Measurements from ENCODE around the gene EHD4.

The EHD4 gene

DNA sequence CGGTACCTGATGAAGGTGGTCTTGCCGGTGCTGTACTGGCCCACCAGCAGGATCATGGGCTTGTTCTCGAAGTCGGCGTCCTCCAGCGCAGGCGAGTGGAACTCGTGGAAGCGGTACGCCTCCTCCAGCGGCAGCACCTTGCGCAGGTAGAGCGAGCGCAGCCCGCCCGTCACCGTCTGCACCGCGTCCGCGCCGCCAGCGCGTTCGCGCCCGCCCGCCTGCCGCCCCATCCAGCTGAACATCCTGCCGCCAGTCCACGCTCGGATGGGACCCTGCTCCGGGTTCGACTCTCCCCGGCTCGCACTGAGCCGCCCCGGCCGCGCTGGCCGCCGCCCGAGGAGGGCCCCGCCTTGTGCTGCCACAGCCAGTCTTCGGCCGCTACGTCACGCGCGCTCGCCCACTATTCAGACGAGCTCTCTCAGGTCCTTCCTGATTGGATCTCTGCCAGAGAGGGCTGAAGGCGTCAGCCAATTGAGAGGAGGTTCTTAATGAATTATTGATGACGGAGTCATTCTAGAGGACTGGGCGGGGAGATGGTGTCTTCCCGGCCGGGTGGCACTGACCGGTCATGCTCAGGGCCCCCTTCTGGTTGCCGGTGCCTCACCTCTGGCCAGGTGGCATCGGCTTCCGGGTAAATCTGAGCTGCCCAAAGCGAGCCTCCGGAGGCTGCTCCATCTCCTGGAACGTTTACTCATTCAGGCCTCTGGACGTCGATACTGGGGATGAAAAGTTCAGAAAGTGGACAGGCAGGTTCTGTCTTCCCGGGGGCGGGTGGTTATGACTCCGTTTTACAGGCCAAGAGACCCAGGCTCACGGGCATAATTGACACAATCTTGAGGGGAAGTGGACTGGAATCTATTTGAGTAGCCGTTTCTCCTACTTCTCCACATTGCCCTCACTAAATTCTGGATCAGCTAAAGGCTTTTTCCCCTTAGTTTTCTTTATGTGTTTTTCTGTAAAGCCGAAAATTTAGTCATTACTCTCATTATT, at the start of gene EHD4:
Gene EHD4 (minus strand): TSS at position 305 of the 990 bp plus-strand sequence. CDS start 63 bp downstream, at position 242.
- peak; percentile 96 for DNase-seq

DNA sequence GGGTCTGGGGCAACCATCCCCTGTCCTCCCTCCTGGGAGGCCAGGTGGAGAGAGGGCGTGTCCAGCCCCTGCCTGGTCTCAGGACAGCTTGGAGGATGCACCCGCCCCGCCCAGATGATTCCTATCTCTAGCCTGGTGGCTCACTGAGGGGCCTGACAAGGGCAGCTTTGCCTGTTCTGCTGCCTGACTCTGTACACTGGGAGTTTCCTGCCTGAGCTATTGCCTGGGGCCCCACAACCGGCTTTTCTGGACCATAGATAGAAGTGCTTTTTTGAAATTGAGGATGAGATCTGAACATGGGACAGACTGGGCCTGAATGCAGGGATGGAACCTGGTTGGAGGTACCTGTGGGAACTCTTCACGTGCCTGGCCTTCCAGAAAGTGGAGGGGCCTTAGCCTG, 49.2 kb upstream of the EHD4 start:
- no peak for DNase-seq

DNA sequence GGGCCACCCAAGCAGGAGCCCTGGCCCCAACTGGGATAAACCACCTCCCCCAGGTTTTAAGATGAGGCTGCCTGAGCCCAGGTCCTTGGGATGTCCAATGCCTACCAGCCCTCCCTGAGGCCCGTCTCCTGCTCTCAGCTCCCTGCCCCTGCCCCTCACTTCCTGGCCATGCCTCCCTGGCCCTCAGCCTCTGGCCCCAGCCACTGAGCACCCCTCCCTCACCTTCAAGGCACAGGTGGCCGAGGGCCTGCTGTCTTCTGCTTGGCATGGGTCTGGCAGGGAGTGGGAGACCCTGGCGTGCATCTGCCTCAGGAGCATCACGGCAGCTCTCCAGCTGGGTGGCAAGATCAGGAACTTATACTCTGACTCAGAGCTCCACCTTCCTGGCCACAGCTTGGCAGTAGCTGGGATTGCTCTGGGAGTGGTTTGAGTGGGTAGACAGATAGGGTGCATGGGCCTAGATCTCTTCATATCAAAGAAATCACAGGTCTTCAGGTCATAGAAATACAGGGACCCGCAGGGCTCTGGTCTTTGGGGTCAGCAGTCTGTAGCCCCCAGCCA, 48.4 kb upstream of the EHD4 start, which contains the start of gene PLA2G4E:
Gene PLA2G4E (minus strand): TSS at position 330 of the 561 bp plus-strand sequence. CDS start 12 bp downstream, at position 318.
- no peak for DNase-seq

DNA sequence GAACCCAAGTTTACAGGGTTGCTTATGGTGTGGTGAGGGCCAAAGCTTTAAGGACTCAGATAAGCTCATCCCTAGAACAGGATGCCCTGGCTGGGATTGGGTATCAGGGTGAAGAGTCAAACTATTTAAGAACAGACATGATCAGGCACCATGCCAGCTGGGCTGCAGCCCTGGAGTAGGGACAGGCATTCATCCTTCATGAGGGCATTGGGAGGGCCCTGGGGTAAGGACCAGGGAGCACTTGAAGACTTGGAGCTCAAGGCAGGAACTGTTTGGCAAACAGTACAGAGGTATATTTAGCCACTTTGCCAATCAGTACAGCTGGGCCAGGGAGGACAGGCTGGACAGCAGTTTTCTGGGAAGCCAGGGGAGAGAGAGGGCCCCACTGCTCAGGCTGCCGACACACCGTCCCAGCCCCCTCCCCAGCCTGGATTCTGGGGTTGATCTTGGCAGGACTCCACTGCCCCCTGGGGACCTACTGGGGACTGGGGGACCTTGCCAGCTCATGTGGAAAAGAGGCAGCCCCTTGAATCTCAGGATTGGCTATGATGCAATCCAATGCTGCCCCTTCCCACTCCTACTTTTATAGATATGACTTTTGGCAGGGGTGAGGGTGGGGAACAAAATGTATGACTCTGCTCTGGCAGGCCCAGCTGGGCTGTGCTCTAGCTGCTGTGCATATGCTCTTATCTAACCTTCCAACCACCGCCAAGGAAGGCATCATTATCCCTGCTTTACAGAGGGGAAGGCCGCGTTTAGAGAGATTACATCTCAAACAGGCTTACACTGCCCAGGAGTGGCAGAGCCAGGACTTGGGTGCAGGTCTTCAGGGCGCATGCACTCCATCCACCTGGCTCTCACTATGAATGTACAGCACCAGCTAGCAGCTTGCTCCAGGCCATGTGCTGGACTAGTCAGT, 46.2 kb upstream of the EHD4 start:
- no peak for DNase-seq

DNA sequence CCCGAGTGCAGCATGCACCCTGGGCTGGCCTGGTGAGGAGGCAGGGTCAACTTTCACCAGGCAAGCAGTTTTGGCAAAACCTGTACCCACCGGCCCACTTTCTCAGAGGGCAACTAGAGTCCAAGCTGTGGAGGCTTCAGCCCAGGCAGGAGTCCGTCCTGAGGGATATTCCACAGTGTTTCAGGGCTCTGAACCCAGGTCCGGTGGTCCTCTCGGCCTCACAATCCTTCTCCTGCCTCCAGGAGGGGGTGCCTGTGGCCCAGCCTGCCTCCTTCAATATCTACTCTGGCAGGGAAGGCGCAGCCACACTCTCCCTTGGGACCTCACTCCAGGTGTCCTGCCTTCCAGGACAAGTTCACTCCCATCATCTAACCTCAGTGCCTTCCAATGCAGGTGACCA, 44.6 kb upstream of the EHD4 start:
- no peak for DNase-seq

DNA sequence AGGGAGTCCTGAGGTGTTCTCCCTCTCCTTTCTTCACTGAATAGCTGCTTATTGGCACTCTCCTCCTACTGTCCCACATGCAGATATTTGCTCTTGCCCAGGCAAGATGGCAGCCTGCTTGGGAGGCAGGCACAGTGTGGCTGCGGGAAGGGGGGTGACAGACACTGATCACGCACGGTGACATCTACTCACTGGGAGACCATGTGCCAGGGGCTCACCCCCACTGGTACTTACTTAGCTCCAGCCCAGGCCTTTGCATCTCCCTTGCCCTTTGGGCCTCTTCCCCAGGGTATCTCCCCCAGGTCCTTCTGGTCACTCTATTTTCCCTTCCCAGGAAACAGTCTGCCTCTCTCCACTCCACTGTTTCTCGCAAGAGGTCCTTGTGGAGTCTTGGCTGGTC, 42.0 kb upstream of the EHD4 start:
- DNase-seq, result no peak

DNA sequence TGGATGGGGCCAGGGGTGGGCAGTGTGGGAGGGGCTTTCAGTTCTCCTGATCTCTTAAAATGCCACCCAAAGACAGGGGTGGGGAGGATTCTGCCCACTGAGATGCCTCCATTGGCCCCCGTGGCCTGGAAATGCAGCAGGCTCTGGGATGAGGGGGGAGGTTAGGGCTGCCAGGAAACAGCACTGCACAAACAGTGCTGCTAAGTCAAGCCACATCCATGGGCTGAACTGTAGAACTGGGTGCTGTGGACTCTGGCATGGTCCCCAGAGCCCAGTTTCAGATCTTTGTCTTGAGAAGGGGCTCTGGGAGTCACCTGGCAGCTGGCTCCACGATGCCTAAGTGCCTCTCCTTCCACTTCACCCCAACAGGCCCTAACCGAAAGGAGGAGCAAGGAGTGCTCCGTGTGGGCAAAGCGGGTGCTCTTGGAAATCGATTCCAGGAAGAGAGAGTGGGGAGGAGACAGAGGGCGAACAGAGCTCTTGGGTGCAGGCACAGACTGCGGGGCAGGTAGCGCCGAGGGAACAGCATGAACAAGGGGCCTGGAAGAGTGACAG, 40.6 kb upstream of the EHD4 start:
- DNase-seq, result no peak

DNA sequence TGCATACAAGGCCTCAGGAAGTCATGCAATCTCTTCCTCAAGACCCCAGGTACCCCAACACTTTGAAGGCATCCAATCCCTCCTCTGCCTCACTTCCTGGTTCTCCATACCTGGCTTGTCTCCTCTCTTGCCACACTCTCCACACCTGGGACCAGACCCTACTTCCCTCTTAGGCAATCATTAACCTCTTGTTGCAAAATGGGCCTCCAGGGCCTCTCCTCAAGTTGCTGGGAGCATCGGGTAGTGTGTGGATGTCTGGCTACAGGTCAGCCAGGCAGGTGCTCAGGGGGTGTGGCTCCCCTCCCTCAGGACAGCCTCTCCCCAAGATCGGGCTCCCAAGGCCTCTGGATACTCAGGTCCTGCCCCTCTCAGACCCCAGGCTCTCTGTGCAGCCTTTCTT, 39.9 kb upstream of the EHD4 start:
- DNase-seq, result no peak

DNA sequence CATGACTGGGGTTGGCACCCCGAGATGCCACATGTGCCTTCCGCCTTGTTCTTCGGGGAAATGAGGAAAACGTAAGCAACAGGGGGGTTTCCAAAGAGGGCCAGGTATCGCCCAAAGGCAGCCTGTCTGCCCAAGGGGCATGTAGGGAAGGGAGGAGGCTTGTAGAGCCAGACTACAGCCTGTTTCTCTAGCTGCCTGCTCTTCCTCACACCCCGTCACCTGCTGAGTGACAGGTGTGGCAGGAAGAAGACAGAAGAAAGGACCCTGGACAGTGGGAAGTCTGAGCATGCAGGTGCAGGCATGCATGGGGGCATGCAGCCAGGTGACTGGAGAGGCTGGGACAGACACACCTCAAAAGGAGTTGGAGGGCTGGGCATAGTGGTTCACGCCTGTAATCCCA, 38.7 kb upstream of the EHD4 start:
- DNase-seq, result no peak

DNA sequence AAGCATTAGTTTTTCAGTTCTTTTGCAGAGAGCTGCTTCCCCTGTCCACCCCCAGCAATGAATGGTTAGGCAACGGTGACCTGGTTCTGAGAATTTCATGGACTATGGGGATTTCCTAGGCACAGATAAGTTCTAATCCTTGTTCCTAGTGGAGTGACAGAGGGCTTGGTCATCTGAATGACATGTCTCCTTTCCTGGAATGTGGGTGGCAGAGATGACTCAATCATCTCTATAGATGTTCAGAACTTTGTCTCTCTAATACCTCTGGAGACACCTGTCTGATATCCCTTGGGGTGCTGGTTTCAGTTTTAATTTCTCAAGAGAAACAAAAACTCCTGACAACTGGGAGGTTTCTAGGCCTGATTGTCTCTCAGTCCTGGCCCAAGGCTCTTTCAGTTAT, 38.1 kb upstream of the EHD4 start:
- DNase-seq, result no peak

DNA sequence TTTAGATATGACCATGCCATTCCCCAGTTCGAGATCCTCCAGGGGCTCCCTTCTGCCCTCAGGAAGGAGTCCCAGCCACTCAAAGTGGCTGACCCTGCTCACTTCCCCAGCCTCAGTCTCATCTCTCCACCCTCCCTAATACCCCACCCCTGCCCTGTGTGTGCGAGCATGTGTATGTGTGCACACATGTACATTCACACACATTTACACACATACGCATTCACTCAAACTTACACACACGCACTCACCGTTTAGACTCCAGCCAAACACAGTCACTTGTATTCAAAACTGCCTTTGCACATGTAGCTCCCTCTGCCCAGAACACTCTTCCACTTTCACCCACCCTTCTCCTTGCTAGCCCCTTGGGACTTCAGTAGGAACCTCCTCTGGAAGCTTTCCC, 37.1 kb upstream of the EHD4 start:
- DNase-seq, result no peak

DNA sequence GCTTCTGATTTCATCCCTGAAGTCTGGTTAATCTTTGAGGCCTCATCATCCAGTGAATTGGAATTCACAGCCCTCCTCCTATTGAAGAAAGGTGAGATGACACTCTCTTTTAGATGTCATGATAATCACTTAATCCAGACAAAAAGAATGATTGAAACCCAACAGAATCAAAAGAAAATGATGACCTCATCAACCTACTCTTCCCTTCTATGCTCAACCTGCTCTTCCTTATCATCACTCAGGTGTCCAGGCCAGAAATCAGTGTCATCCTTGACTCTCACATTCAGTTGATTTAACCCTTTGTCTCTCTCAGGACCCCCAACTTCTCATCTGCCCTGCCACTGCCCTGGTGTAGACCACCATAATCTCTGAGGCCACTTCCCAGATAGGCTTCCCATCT, 36.7 kb upstream of the EHD4 start:
- DNase-seq, result no peak

DNA sequence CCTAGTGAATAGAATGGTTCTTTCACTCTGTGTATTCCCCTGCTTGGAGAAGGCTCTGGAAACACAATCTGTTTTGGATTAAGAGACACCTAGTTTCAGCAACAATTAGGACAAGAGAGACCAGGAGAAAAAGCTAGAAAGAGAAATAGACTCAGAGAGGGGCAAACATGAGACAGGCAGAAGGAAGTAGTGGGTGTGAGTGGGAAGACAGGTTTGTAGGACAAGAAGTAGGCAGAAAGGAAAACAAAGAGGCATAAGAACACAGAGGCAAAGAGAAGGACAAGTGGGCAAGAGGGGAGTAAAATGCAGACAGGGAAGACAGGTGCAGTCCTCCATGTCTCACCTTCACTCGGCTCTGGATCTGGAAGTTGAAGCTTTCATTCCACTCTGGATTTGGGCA, 35.0 kb upstream of the EHD4 start:
- no peak for DNase-seq

DNA sequence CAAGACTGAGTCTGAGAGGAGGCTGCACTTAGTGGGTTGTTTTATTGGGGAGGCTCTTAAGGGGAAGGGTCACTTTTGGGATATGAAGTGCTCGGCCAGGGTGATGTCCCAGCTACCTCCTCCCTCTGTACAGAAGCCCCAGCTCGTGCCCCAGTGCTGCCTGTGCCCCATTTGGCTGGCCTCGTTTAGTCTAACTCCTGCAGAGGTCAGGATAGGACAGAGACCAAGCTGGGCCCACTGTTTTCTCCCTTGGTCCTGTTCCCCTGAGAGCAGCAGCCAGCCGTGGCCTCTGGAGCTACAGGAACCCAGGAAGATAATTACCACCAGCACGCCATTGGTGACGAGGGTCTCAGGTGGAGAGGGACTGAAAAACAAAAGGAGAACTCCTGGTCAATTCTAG, 30.0 kb upstream of the EHD4 start:
- DNase-seq, result no peak

DNA sequence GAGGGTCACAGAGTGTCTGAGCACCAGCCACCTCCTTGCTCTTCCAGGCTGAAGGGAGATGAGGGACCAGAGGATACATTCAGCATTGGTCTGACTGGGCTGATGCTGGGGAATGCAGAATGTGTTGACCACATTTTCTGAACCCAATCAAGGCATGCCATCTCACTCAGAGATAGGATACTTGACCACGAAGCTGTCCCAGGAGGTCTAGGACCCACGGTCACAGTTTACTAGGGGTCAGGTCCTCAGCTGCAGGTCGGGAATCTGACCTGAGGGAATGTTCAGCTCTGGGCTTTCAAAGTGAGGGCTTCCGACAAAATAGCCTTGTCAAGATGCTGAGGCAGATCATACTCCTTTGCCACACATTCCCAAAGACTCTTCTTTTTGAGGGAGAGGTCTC, 28.9 kb upstream of the EHD4 start:
- no peak for DNase-seq

DNA sequence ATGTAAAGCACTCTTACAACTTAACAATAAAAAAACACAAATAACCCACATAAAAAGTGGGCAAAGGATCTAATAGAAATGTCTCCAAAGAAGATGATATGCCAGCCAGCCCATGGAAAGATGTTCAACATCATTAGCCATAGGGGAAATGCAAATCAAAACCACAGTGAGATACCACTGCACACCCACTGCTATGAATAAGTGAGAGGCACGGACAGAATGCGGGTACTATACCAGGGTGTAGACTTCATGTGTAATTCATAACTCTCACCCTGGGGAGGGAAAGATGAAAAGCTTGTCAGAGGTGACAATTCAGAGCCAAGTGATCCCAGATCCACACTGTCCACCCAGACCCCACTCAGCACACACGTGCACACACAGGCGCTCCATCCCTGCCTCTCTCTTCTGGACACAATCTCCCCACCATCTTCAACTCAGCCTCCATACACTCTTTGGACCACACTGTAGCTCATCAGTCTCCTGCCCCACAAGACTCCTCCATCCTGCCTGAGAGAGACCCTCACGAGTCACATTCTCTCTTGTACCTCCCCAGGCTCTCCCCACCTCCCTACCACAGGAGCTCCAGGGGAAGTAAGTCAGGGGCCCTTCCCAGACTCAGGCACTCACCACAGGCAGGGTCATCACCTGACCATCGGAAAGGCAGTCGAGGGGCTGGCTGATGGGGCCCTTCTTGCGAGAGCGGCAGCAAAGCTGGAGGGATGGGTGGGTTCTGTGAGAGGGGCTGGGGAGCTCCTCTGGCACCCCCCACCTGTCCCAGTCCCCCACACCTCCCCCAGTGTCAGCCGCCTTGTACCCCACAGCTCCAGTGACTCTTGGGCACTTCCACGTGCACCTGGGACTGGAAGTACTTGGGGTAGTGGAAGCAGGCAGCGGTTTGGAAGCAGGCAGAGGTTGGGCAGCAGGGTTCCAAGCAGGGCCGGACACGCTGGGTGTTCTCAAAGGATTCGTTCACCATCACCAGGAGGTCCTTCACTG, 27.2 kb upstream of the EHD4 start:
- DNase-seq, result no peak

DNA sequence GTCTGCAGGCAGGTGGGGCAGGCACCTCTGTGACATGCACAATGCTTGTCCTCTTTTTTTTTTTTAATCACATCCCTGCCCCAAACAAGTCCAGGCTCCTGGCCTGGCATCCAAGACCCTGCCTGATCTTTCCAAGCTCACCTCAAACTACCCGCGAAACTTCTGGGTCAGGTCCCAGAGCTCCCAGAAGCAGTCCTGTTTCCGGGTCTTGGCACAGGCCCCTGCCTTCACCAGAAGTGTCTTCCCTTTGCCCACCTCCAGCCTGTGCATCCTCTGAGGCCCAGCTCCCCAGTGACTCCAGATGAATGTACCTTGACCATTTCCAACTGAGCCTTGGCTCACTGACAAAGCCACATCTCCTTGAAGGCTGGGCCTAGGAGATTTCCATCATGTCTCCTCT, 25.5 kb upstream of the EHD4 start:
- DNase-seq, result no peak

DNA sequence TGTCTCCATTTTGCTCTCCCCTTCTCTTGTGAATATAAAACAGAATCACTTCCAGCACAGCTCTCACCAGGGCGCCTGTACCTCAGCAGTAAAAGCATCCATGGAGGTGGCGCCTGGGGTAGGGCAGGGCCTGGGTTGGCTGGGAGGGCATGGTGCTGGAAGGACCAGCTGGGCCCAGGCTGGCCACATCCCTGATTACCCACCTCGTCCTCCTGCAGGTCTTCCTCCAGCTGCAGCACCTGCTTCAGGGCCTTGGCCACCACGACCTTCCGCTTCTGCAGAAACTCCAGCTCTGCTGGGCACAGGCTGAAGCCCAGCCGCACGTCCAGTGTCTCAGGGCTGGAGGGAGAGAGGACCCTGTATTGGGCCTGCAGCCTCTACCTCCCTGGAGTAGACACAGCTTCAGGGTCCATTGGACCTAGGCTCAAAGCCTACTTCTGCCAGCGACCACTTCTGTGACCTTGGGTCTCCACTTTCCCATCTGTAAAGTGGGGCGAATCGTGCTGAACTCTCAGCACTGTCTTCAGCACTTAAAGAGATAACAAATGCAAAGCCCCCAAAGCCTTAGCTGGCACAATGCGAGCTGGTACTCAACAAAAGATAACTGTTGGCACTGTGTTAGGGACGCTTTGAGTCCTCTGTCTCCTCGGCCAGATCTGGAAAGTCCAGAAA, 24.7 kb upstream of the EHD4 start:
- no peak for DNase-seq

DNA sequence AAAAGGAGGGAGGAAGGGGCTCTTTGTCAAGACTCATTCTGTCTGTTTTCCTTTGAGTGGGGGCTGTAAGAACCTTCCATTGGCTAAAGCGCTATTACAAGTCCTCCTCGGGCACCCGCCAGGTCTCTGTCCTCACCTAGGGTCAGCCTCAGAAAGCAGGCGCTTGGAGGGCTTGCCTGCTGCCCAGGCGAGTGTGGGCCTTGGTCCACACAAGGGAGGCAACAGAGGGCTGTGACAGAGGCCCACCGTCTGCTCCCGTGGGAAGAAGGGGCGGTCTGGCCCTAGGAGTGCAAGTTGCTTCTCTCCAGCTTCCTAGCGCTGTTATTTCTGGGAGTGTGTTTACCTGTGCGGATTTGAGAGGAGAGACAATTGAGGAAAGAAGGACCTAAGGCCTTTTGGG, 24.0 kb upstream of the EHD4 start:
- no peak for DNase-seq

DNA sequence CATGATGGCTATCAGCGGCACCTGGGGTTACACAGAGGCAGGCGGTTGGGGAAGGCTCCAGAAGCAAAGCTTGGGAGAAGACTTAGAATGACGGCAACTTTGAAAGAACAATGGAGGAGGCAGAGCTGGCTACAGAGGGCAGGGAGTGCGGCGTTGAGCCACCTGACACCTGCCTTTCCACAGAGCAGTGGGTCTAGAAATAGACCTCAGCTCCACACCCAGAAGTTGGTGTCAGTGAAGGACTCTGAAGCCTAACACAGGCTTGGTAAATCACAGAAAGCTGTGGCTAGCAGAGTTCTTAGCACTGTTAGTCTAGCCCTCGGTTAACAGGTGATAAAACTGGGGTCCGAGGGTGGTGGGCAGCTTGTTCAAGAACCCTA, 23.1 kb upstream of the EHD4 start:
- no peak for DNase-seq

Data from NK-92 treated with Interleukin-12 subunit alpha and Interleukin-12 subunit beta, amount 100 ng/mL, for 24 hours (cell line).